ENCODE measurements around the gene RAB12. TPM values are rescaled to one million over a fixed set of nuclear protein-coding genes. Genes with fewer than 3 reads are reported as not detected.
A peak's percentile ranks its signal among the peaks of the same experiment; 100 is the strongest.
"Not testable (repeated sequence)": the region's sequence is repeated elsewhere in the genome, so short reads cannot be mapped to it uniquely, and the experiment has no call there.

Gene RAB12
- total and polyA plus RNA-seq, 2 donors from 2014 or later, result 37.7 to 46.7 TPM

DNA sequence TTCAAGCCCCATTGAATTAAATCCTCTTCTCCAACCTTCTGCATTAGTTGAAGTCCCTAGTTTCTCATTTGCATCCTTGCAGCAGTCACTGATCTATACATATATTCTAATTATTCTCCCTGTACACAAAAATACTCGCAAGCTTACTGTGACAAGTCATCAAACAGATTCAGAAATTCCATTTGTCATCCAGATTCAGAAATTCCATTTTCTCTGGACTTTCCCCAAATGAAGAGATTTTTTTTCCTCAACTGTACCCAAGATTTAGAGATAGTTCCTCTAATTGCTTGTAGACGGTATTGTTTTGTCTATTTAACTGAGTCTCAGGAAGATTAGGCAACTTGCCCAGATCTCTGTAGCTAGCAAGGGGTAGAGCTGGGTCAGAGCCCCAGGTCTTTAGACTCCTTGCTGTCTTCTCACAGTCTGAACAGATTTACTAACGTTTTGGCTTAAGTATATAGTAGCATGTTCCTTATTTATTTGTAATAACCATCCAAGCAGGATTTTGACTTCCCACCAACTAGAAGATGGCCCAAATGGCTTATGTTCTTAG lies 34.2 kb downstream of the RAB12 start:
- Histone ChIP-seq H3K36me3 (ENCODE audit: control insufficient read depth in 2 of 3, insufficient read depth in 3 of 3, low read length in 3 of 3) (peaks cover 5 to 11% (median 10%) of the 10 kb centered on the region in 3 donors), H3K4me3 (ENCODE audit: low read length in 3 of 3) (no peak overlapping the region), H3K27me3 (ENCODE audit: control insufficient read depth, insufficient read depth, low read length) (no peaks in the 10 kb centered on the region), H3K4me1 (ENCODE audit: control insufficient read depth in 2 of 3, insufficient read depth in 2 of 3, low read depth in 1 of 3, low read length in 3 of 3) (no peaks in the 10 kb centered on the region), H3K27ac (ENCODE audit: low read depth in 2 of 2, low read length in 2 of 2) (no peak overlapping the region), H3K9ac (ENCODE audit: low read length in 3 of 3) (no peak overlapping the region), H3K9me3 (ENCODE audit: control insufficient read depth in 2 of 3, insufficient read depth in 1 of 3, low read length in 3 of 3) (no peaks in the 10 kb centered on the region)
- DNase-seq, result no peak
- FAIRE-seq, result no peak
- TF ChIP-seq, protein P1, sequence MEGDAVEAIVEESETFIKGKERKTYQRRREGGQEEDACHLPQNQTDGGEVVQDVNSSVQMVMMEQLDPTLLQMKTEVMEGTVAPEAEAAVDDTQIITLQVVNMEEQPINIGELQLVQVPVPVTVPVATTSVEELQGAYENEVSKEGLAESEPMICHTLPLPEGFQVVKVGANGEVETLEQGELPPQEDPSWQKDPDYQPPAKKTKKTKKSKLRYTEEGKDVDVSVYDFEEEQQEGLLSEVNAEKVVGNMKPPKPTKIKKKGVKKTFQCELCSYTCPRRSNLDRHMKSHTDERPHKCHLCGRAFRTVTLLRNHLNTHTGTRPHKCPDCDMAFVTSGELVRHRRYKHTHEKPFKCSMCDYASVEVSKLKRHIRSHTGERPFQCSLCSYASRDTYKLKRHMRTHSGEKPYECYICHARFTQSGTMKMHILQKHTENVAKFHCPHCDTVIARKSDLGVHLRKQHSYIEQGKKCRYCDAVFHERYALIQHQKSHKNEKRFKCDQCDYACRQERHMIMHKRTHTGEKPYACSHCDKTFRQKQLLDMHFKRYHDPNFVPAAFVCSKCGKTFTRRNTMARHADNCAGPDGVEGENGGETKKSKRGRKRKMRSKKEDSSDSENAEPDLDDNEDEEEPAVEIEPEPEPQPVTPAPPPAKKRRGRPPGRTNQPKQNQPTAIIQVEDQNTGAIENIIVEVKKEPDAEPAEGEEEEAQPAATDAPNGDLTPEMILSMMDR (IDR thresholded peaks at IDR 0.05; ENCODE audit: borderline replicate concordance, extremely low read depth, insufficient read depth), result no peak
- intact Hi-C loops (cut with DNase I), result no loop called here

GRCh38 chr18:8647359-8647758 lies 38.1 kb downstream of the RAB12 start:
- intact Hi-C loops (cut with DNase I); H3K27me3 ChIP-seq (ENCODE audit: control insufficient read depth, insufficient read depth, low read length); FAIRE-seq; H3K9me3 ChIP-seq (ENCODE audit: control insufficient read depth in 2 of 3, insufficient read depth in 1 of 3, low read length in 3 of 3); H3K36me3 ChIP-seq (ENCODE audit: control insufficient read depth in 2 of 3, insufficient read depth in 3 of 3, low read length in 3 of 3); DNase-seq; H3K4me1 ChIP-seq (ENCODE audit: control insufficient read depth in 2 of 3, insufficient read depth in 2 of 3, low read depth in 1 of 3, low read length in 3 of 3); H3K9ac ChIP-seq (ENCODE audit: low read length in 3 of 3); H3K27ac ChIP-seq (ENCODE audit: low read depth in 2 of 2, low read length in 2 of 2); H3K4me3 ChIP-seq (ENCODE audit: low read length in 3 of 3): not testable (repeated sequence)

DNA sequence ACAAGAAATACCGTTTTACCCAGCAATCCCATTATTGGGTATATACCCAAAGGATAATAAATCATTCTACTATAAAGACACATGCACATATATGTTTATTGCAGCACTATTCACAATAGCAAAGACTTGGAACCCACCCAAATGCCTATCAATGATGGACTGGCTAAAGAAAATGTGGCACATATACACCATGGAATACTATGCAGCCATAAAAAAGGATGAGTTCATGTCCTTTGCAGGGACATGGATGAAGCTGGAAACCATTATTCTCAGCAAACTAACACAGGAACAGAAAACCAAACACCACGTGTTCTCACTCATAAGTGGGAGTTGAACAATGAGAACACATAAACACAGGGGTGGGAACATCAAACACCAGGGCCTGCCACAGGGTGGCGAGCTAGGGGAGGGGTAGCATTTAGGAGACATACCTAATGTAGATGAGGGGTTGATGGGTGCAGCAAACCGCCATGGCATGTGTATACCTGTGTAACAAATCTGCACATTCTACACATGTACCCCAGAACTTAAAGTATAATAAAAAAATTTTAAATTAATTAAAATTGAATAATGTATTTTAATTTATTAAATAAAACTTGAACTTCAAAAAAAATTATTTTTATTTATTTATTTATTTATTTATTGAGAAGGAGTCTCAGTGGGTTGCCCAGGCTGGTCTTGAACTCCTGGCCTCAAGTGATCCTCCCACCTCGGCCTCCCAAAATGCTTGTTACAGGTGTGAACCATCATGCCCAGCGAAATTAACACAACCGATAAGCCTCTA lies 42.4 kb downstream of the RAB12 start:
- not testable (repeated sequence) for H3K9ac ChIP-seq (ENCODE audit: low read length in 3 of 3); H3K4me3 ChIP-seq (ENCODE audit: low read length in 3 of 3); FAIRE-seq; H3K9me3 ChIP-seq (ENCODE audit: control insufficient read depth in 2 of 3, insufficient read depth in 1 of 3, low read length in 3 of 3); H3K4me1 ChIP-seq (ENCODE audit: control insufficient read depth in 2 of 3, insufficient read depth in 2 of 3, low read depth in 1 of 3, low read length in 3 of 3); DNase-seq; H3K27me3 ChIP-seq (ENCODE audit: control insufficient read depth, insufficient read depth, low read length); H3K27ac ChIP-seq (ENCODE audit: low read depth in 2 of 2, low read length in 2 of 2); H3K36me3 ChIP-seq (ENCODE audit: control insufficient read depth in 2 of 3, insufficient read depth in 3 of 3, low read length in 3 of 3)
- intact Hi-C loops (cut with DNase I), result loop anchor here (10.0 kb wide), 1 partner anchor 333 kb away; no protein-coding TSS in a partner anchor

DNA sequence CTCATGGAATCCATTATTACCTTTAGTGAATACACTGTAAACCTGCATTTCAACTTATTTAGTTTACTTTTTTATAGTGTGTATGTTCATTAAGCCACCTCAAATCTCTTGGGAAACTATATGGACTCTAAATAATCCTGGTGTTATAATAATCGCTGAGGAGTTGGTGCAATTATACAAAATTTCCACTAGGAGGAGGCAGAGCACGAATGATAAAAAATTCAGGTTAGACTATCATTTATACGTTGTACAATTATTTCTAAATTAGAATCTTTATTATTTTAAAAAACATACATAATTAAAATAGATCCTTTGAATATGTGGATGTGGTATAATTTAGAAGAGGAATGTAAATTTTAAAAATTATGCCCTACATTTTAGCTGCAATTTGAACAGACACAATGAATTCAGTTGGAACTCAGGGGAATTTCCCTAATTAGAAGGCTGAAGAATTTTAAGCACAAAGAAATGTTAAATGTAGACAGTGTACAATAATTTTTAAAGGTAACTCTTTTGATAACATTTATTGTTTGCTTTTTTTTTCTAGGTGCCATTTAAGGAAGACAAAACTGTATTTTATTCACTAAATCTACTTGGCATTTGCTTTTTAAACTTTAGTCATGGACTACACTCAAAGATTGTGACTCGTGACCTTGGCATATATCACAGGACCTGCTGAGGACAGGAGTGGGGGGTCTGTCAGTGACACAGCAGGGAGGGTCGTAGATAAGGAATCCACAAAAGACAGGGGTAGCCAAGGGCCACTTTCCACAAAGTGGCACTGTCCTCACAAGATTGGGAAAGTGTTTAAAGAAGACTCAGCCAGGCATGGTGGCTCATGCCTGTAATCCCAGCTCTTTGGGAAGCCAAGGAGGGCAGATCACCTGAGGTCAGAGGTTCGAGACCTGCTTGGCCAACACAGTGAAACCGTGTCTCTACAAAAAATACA lies 45.5 kb downstream of the RAB12 start:
- H3K4me1 ChIP-seq (ENCODE audit: control insufficient read depth in 2 of 3, insufficient read depth in 2 of 3, low read depth in 1 of 3, low read length in 3 of 3), result no peaks in the 10 kb centered on the region
- no peaks in the 10 kb centered on the region for H3K36me3 ChIP-seq (ENCODE audit: control insufficient read depth in 2 of 3, insufficient read depth in 3 of 3, low read length in 3 of 3)
- intact Hi-C loops (cut with DNase I), result loop anchor here (10.0 kb wide), 1 partner anchor 330 kb away; no protein-coding TSS in a partner anchor
- FAIRE-seq (peak; percentile 99), DNase-seq (peak in 2 of 5 donors; percentile 30 to 35)
- H3K9ac ChIP-seq (ENCODE audit: low read length in 3 of 3), result no peak overlapping the region
- TF ChIP-seq, protein P1 (IDR thresholded peaks at IDR 0.05; ENCODE audit: borderline replicate concordance, extremely low read depth, insufficient read depth), result peak; percentile 74
- H3K9me3 ChIP-seq (ENCODE audit: control insufficient read depth in 2 of 3, insufficient read depth in 1 of 3, low read length in 3 of 3), result no peaks in the 10 kb centered on the region
- H3K4me3 ChIP-seq (ENCODE audit: low read length in 3 of 3), result no peak overlapping the region
- H3K27ac ChIP-seq (ENCODE audit: low read depth in 2 of 2, low read length in 2 of 2), result no peak overlapping the region
- no peaks in the 10 kb centered on the region for H3K27me3 ChIP-seq (ENCODE audit: control insufficient read depth, insufficient read depth, low read length)
